Endothelial cell of umbilical vein (primary cell): ENCODE measurements around the gene HINFP. TPM values are rescaled to one million over a fixed set of nuclear protein-coding genes. Genes with fewer than 3 reads are reported as not detected.

Experiments
- BruUV-seq: library from RNA; stranded (reverse); fragments of 400-500 nt; replicated peaks from 2 replicates; lab custom pipeline; 2021; lab: Mats Ljungman, UMichigan
- CTCF ChIA-PET: fragments of 300-600, 350-600 bp; sonication (Branson Sonifier 250); formaldehyde crosslinking; loops from one replicate; lab custom pipeline; 2021; ENCODE audit warnings: antibody characterized with exemption, inconsistent platforms; lab: Charles Lee
- POLR2A ChIA-PET: fragments of 300-600, 350-600 bp; sonication (Branson Sonifier 250); formaldehyde crosslinking; loops from one replicate; lab custom pipeline; 2021; ENCODE audit warnings: antibody characterized with exemption, inconsistent platforms; lab: Charles Lee
- DNase-seq: peaks from one replicate; pipeline ENCODE4 v3.0.0-alpha.2; 2011; ENCODE audit warnings: low read depth, low spot score
- FAIRE-seq: peaks from 2 replicates; lab custom pipeline; 2011; peaks lifted over from hg19 to GRCh38; lab: Jason Lieb, UNC
- H2AFZ ChIP-seq: 2 replicates; pipeline ENCODE4 v1.6.0; 2012; ENCODE audit warnings: low read depth, low read length, control low read depth, inconsistent platforms
- H3K27ac ChIP-seq: 2 replicates; pipeline ENCODE4 v1.5.1; 2011; ENCODE audit warnings: low read depth, mild to moderate bottlenecking, control low read depth, low read length, moderate library complexity; ENCODE audit not compliant: insufficient read depth
- H3K27me3 ChIP-seq, 2 experiments: 2 replicates each; pipeline versions ENCODE4 v1.6.0 to v1.6.1; 2011; ENCODE audit warnings: low read length in 2 of 2, mixed read lengths in 1 of 2; ENCODE audit not compliant: control insufficient read depth in 2 of 2, insufficient read depth in 2 of 2
- H3K36me3 ChIP-seq, 2 experiments: 2 replicates in 1 of 2; 3 replicates in 1 of 2; pipeline ENCODE4 v1.5.1; 2011; ENCODE audit warnings: low read length in 2 of 2, mild to moderate bottlenecking in 1 of 2, moderate library complexity in 1 of 2; ENCODE audit not compliant: control insufficient read depth in 2 of 2, insufficient read depth in 2 of 2; ENCODE audit errors: extremely low read depth in 1 of 2
- H3K4me1 ChIP-seq: 3 replicates; pipeline ENCODE4 v1.5.1; 2011; ENCODE audit warnings: mild to moderate bottlenecking, low read length; ENCODE audit not compliant: control insufficient read depth, insufficient read depth; ENCODE audit errors: extremely low read depth
- H3K4me2 ChIP-seq: 2 replicates; pipeline ENCODE4 v1.6.1; 2011; ENCODE audit warnings: low read length, control low read depth, mixed read lengths; ENCODE audit not compliant: insufficient read depth
- H3K4me3 ChIP-seq, 3 experiments: fragments of 200-600 bp in 1 of 3; sonication (generic), shearing (Covaris generic) in 1 of 3; replicated peaks in 1 of 3; 2 replicates each; pipeline ENCODE4 v1.5.1; 2011 to 2016; ENCODE audit warnings: control low read depth in 3 of 3, low read length in 3 of 3, mild to moderate bottlenecking in 2 of 3, inconsistent platforms in 1 of 3, low read depth in 1 of 3, moderate library complexity in 1 of 3; ENCODE audit not compliant: insufficient read depth in 1 of 3
- H3K79me2 ChIP-seq: 2 replicates; pipeline ENCODE4 v1.6.0; 2012; ENCODE audit warnings: low read length, inconsistent platforms; ENCODE audit not compliant: control insufficient read depth, insufficient read depth
- H3K9ac ChIP-seq: replicated peaks from 2 replicates; pipeline ENCODE3; 2011; ENCODE audit warnings: low read length, control low read depth; ENCODE audit not compliant: insufficient read depth; ENCODE audit errors: extremely low read depth
- H3K9me1 ChIP-seq: replicated peaks from 3 replicates; pipeline ENCODE4 v1.6.0; 2011; ENCODE audit warnings: mild to moderate bottlenecking, low read length; ENCODE audit not compliant: control insufficient read depth, insufficient read depth; ENCODE audit errors: extremely low read depth
- H3K9me3 ChIP-seq: replicated peaks from 2 replicates; pipeline ENCODE4 v1.5.1; 2012; ENCODE audit warnings: low read length, inconsistent platforms; ENCODE audit not compliant: control insufficient read depth, insufficient read depth
- H4K20me1 ChIP-seq: replicated peaks from 2 replicates; pipeline ENCODE3; 2011; ENCODE audit warnings: mild to moderate bottlenecking, low read length; ENCODE audit not compliant: control insufficient read depth, insufficient read depth; ENCODE audit errors: extremely low read depth
- CTCF ChIP-seq, 2 donors: IDR thresholded peaks; 1 replicate in 1 of 2; 2 replicates in 1 of 2; pipeline ENCODE4 v1.5.1; 2011; ENCODE audit warnings: low read length in 2 of 2, mild to moderate bottlenecking in 2 of 2, moderate library complexity in 2 of 2, control low read depth in 1 of 2, inconsistent platforms in 1 of 2, low read depth in 1 of 2; ENCODE audit not compliant: insufficient read depth in 1 of 2; ENCODE audit errors: extremely low read depth in 1 of 2
- EZH2 ChIP-seq: IDR thresholded peaks from 2 replicates; pipeline ENCODE4 v1.6.1; 2012; ENCODE audit warnings: borderline replicate concordance, low read depth, mild to moderate bottlenecking, moderate library complexity, low read length, inconsistent platforms; ENCODE audit not compliant: severe bottlenecking
- FOS ChIP-seq: IDR thresholded peaks from 2 replicates; pipeline ENCODE4 v1.6.1; 2011; ENCODE audit warnings: mild to moderate bottlenecking, low read length, moderate library complexity, borderline replicate concordance; ENCODE audit not compliant: insufficient read depth
- GATA2 ChIP-seq: IDR thresholded peaks from 2 replicates; pipeline ENCODE4 v1.7.0; 2011; ENCODE audit warnings: low read depth, mild to moderate bottlenecking, moderate library complexity, mixed read lengths, low read length; ENCODE audit not compliant: insufficient read length, insufficient read depth
- JUN ChIP-seq: IDR thresholded peaks from 2 replicates; pipeline ENCODE4 v1.6.1; 2011; ENCODE audit warnings: borderline replicate concordance, low read depth; ENCODE audit not compliant: insufficient read length, insufficient read depth
- MYC ChIP-seq: IDR thresholded peaks from one replicate; pipeline ENCODE4 v1.6.1; 2011; ENCODE audit warnings: mild to moderate bottlenecking, low read depth, low read length
- POLR2A ChIP-seq: IDR thresholded peaks from 2 replicates; pipeline ENCODE4 v1.6.1; 2012; ENCODE audit warnings: low read depth, mild to moderate bottlenecking, control low read depth, low read length
- POLR2AphosphoS5 ChIP-seq: IDR thresholded peaks from 2 replicates; pipeline ENCODE4 v1.6.1; 2012; ENCODE audit warnings: low read depth, mild to moderate bottlenecking, control low read depth, low read length, moderate library complexity; ENCODE audit not compliant: insufficient read depth
- dilution Hi-C: fragments of 300-500 bp; cut with MboI; formaldehyde crosslinking; loops from one replicate; pipeline ENCODE4 v1.15.0; 2019; ENCODE audit warnings: low sequenced_read_pairs; ENCODE audit not compliant: extremely low pct_ligation_motif_present
- intact Hi-C: fragments of 100-400 bp; cut with micrococcal nuclease; formaldehyde crosslinking; loops from one replicate; pipeline ENCODE4 v1.10.0; 2022
- polyA plus RNA-seq, 4 experiments: library from polyadenylated mRNA; depleted of rRNA in 3 of 4; stranded (reverse) in 3 of 4; unstranded in 1 of 4; fragments of >200 nt; gene quantifications; 2 replicates each; pipeline versions ENCODE4 v1.2.1 to v1.2.3, GENCODE V29; 2011 to 2012; ENCODE audit warnings: missing spikeins in 1 of 4
- total RNA-seq: library from RNA; stranded (reverse); gene quantifications from 2 replicates; pipeline ENCODE4 v1.2.3, GENCODE V29; 2021
- TF ChIP-seq, protein P1 (sequence below): IDR thresholded peaks from 2 replicates; pipeline ENCODE4 v1.6.1; 2011; ENCODE audit not compliant: insufficient read depth, insufficient read length

The HINFP gene
- total and polyA plus RNA-seq, 2 donors (not counting 3 experiments of a cell fraction or from before 2014, with no cell fraction given), result 30.8 to 33.4 TPM

- no peaks in the 10 kb centered on the region for H3K36me3 ChIP-seq
- H3K9me3 ChIP-seq, result no peaks in the 10 kb centered on the region
- no peak overlapping the region for H3K4me3 ChIP-seq
- no peaks in the 10 kb centered on the region for H3K27me3 ChIP-seq
- intact Hi-C loops, result loop anchor here (10.0 kb wide), 1 partner anchor 309 kb away; no protein-coding TSS in a partner anchor
- H2AFZ ChIP-seq, result no peak overlapping the region
- no peak for DNase-seq
- no peaks in the 10 kb centered on the region for H3K4me1 ChIP-seq
- TF ChIP-seq MYC, result no peak
- TF ChIP-seq CTCF (IDR thresholded peaks at IDR 0.05; ENCODE audit: extremely low read depth in 1 of 2, insufficient read depth in 1 of 2, low read depth in 1 of 2, low read length in 2 of 2), result peak; percentile 20 to 29
- POLR2A ChIA-PET, result interaction anchor here (0.5 kb wide), 1 partner anchor 11 kb away, joined by 5 read pairs; no protein-coding TSS in a partner anchor
- no peak overlapping the region for H3K4me2 ChIP-seq
- no peaks in the 10 kb centered on the region for H3K9me1 ChIP-seq
- no TSS peak for BruUV-seq
- no peak overlapping the region for H3K9ac ChIP-seq
- FAIRE-seq, result peak; percentile 26
- no peak overlapping the region for H3K27ac ChIP-seq
- H3K79me2 ChIP-seq, result no peaks in the 10 kb centered on the region
- CTCF ChIA-PET, result interaction anchor here (0.8 to 1.6 kb wide), 6 partner anchors 10 to 42 kb away, joined by 3 to 7 read pairs (median 3); partner anchors contain the start of gene NLRX1
- no peaks in the 10 kb centered on the region for H4K20me1 ChIP-seq
- dilution Hi-C loops, result no loop called here
Measured at GRCh38 chr11:119155733-119156492, 34.5 kb downstream of the HINFP start.

GRCh38 chr11:119156496-119156895 is 35.1 kb downstream of the HINFP start:
- no TSS peak for BruUV-seq
- H3K9me3 ChIP-seq, result no peaks in the 10 kb centered on the region
- dilution Hi-C loops, result no loop called here
- no peaks in the 10 kb centered on the region for H3K36me3 ChIP-seq
- ChIA-PET POLR2A (interaction anchor here (0.5 kb wide), 1 partner anchor 11 kb away, joined by 5 read pairs; no protein-coding TSS in a partner anchor), CTCF (interaction anchor here (0.8 to 1.6 kb wide), 3 partner anchors 8 to 12 kb away, joined by 3 to 7 read pairs (median 4); partner anchors contain the start of genes ABCG4 and NLRX1)
- no peak for TF ChIP-seq JUN
- no peak for TF ChIP-seq EZH2
- TF ChIP-seq CTCF (IDR thresholded peaks at IDR 0.05; ENCODE audit: extremely low read depth in 1 of 2, insufficient read depth in 1 of 2, low read depth in 1 of 2, low read length in 2 of 2), result no peak
- no peak for TF ChIP-seq MYC
- TF ChIP-seq GATA2, result no peak
- no peak for TF ChIP-seq FOS
- TF ChIP-seq POLR2AphosphoS5, result no peak
- TF ChIP-seq, protein P1, sequence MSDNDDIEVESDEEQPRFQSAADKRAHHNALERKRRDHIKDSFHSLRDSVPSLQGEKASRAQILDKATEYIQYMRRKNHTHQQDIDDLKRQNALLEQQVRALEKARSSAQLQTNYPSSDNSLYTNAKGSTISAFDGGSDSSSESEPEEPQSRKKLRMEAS, result no peak
- TF ChIP-seq POLR2A, result no peak
- H3K9me1 ChIP-seq, result no peaks in the 10 kb centered on the region
- DNase-seq, result no peak
- no peak overlapping the region for H3K4me2 ChIP-seq
- no peak overlapping the region for H3K9ac ChIP-seq
- intact Hi-C loops, result loop anchor here (10.0 kb wide), 1 partner anchor 308 kb away; no protein-coding TSS in a partner anchor
- no peak for FAIRE-seq
- H3K79me2 ChIP-seq, result no peaks in the 10 kb centered on the region
- no peak overlapping the region for H2AFZ ChIP-seq
- no peaks in the 10 kb centered on the region for H3K4me1 ChIP-seq
- H4K20me1 ChIP-seq, result no peaks in the 10 kb centered on the region
- no peaks in the 10 kb centered on the region for H3K27me3 ChIP-seq
- no peak overlapping the region for H3K27ac ChIP-seq
- H3K4me3 ChIP-seq, result no peak overlapping the region
